HEK293 (cell line): Measurements from ENCODE around the gene TRIM40.
A peak's percentile ranks its signal among the peaks of the same experiment; 100 is the strongest.

Experiments
- CTCF ChIA-PET: fragments of 350-600 bp; formaldehyde crosslinking; extraction: SDS; loops from one replicate; lab custom pipeline; 2021; ENCODE audit warnings: antibody characterized with exemption; lab: Yijun Ruan, JAX
- POLR2A ChIA-PET: fragments of 300-600 bp; formaldehyde crosslinking; extraction: SDS; loops from one replicate; lab custom pipeline; 2020; ENCODE audit warnings: antibody characterized with exemption, inconsistent platforms; lab: Yijun Ruan, JAX
- H3K27ac ChIP-seq: fragments of 200-500 bp; sonication (Bioruptor generic); 2 replicates; pipeline ENCODE4 v1.5.1; 2014; ENCODE audit warnings: low read depth, low read length, control low read depth, inconsistent platforms; ENCODE audit errors: extremely low read depth
- H3K36me3 ChIP-seq, 2 experiments: fragments of 200-500 bp in 1 of 2; sonication (Bioruptor generic) in 1 of 2; 1 replicate in 1 of 2; 2 replicates in 1 of 2; pipeline ENCODE4 v1.5.1; 2014 to 2017; ENCODE audit warnings: inconsistent platforms in 2 of 2, low read length in 2 of 2; ENCODE audit not compliant: control insufficient read depth in 2 of 2, insufficient read depth in 1 of 2
- H3K4me1 ChIP-seq: fragments of 200-500 bp; sonication (Bioruptor generic); 2 replicates; pipeline ENCODE4 v1.5.1; 2014; ENCODE audit warnings: mild to moderate bottlenecking, low read length, inconsistent platforms; ENCODE audit not compliant: control insufficient read depth, insufficient read depth
- H3K4me3 ChIP-seq: 2 replicates; pipeline ENCODE4 v1.5.1; 2011; ENCODE audit warnings: low read depth, mild to moderate bottlenecking, control low read depth, low read length, moderate library complexity
- H3K9me3 ChIP-seq: fragments of 200-500 bp; sonication (Bioruptor generic); 2 replicates; pipeline ENCODE4 v1.5.1; 2014; ENCODE audit warnings: low read depth, low read length, inconsistent platforms; ENCODE audit not compliant: control insufficient read depth, insufficient read depth
- CTCF ChIP-seq: fragments of 450-650 bp; formaldehyde crosslinking; IDR thresholded peaks from 2 replicates; pipeline ENCODE4 v1.5.1; 2016; ENCODE audit warnings: missing biosample characterization, missing genetic modification characterization
- EGR2 ChIP-seq: fragments of 450-650 bp; formaldehyde crosslinking; IDR thresholded peaks from 2 replicates; pipeline ENCODE4 v1.5.1; 2016; ENCODE audit warnings: low read depth, missing biosample characterization, missing genetic modification characterization
- GLIS2 ChIP-seq: fragments of 450-650 bp; formaldehyde crosslinking; IDR thresholded peaks from 2 replicates; pipeline ENCODE4 v1.5.1; 2016; ENCODE audit warnings: missing biosample characterization, missing genetic modification characterization
- ZBTB11 ChIP-seq: fragments of 450-650 bp; formaldehyde crosslinking; conservative IDR thresholded peaks from 2 replicates; pipeline ENCODE4 v1.5.1; 2016; ENCODE audit warnings: low read depth, missing biosample characterization, missing genetic modification characterization
- ZBTB44 ChIP-seq: fragments of 450-650 bp; IDR thresholded peaks from 2 replicates; pipeline ENCODE4 v1.5.1; 2018; ENCODE audit warnings: missing biosample characterization, mild to moderate bottlenecking, missing genetic modification characterization
- ZBTB49 ChIP-seq: fragments of 450-650 bp; formaldehyde crosslinking; IDR thresholded peaks from 2 replicates; pipeline ENCODE4 v1.5.1; 2016; ENCODE audit warnings: missing biosample characterization, missing genetic modification characterization, low read depth
- ZFP3 ChIP-seq: fragments of 450-650 bp; formaldehyde crosslinking; IDR thresholded peaks from 2 replicates; pipeline ENCODE4 v1.5.1; 2016; ENCODE audit warnings: low read depth, missing biosample characterization, missing genetic modification characterization
- ZNF324 ChIP-seq: fragments of 450-650 bp; formaldehyde crosslinking; IDR thresholded peaks from 2 replicates; pipeline ENCODE4 v1.5.1; 2016; ENCODE audit warnings: missing biosample characterization, missing genetic modification characterization
- ZNF335 ChIP-seq: fragments of 450-650 bp; formaldehyde crosslinking; conservative IDR thresholded peaks from 2 replicates; pipeline ENCODE4 v1.5.1; 2016; ENCODE audit warnings: missing biosample characterization, missing genetic modification characterization
- ZNF837 ChIP-seq: fragments of 450-650 bp; formaldehyde crosslinking; IDR thresholded peaks from 2 replicates; pipeline ENCODE4 v1.5.1; 2016; ENCODE audit warnings: missing biosample characterization, missing genetic modification characterization
- ZSCAN30 ChIP-seq: fragments of 450-650 bp; IDR thresholded peaks from 2 replicates; pipeline ENCODE4 v1.5.1; 2018; ENCODE audit warnings: missing biosample characterization, mild to moderate bottlenecking, missing genetic modification characterization, moderate library complexity

Gene TRIM40

GRCh38 chr6:30121446-30122366 is 14.2 kb upstream of the TRIM40 start (continued):
- TF ChIP-seq ZBTB44 (tag by site-specific recombination) (no peak), ZNF324 (tag by site-specific recombination) (no peak), CTCF (no peak), ZBTB11 (tag by site-specific recombination) (no peak), EGR2 (tag by site-specific recombination) (no peak), ZFP3 (tag by site-specific recombination) (no peak), ZNF837 (tag by site-specific recombination) (no peak), ZSCAN30 (no peak), GLIS2 (tag by site-specific recombination) (no peak)
- TF ChIP-seq, all 188 proteins: peak for 0

- Histone ChIP-seq H3K4me1 (no peaks in the 10 kb centered on the region), H3K36me3 (no peaks in the 10 kb centered on the region), H3K27ac (no peak overlapping the region), H3K4me3 (no peak overlapping the region), H3K9me3 (no peaks in the 10 kb centered on the region)
- POLR2A ChIA-PET, result interaction anchor here (1.1 kb wide), 1 partner anchor 20 kb away, joined by 3 read pairs; no protein-coding TSS in a partner anchor
- CTCF ChIA-PET, result interaction anchor here (0.8 to 8.0 kb wide), 4 partner anchors 9 to 117 kb away, joined by 3 to 86 read pairs (median 32); partner anchors contain the start of gene TRIM40
- TF ChIP-seq ZNF335, result peak; percentile 65
- no peak for TF ChIP-seq ZBTB49 (tag by site-specific recombination)
Measured at GRCh38 chr6:30122515-30122914, 13.4 kb upstream of the TRIM40 start.
